OCI-LY7 (cell line): Measurements from ENCODE around the gene THAP11. TPM values are rescaled to one million over a fixed set of nuclear protein-coding genes. Genes with fewer than 3 reads are reported as not detected.

Source experiments
- BruUV-seq: library from RNA; stranded (reverse); fragments of 400-500 nt; replicated peaks from 2 replicates; lab custom pipeline; 2021; lab: Mats Ljungman, UMichigan
- CTCF ChIA-PET: fragments of 300-600 bp; sonication (Branson Sonifier 250); formaldehyde crosslinking; loops from one replicate; lab custom pipeline; 2022; ENCODE audit warnings: antibody characterized with exemption; ENCODE audit not compliant: unreplicated experiment; lab: Charles Lee
- POLR2A ChIA-PET: fragments of 300-600 bp; sonication (Branson Sonifier 250); formaldehyde crosslinking; loops from one replicate; lab custom pipeline; 2022; ENCODE audit warnings: antibody characterized with exemption; lab: Charles Lee
- DNase-seq: peaks from one replicate; pipeline ENCODE4 v3.0.0-alpha.2; 2015; ENCODE audit warnings: low spot score
- H2AFZ ChIP-seq: fragments of 200-600 bp; sonication (generic), shearing (Covaris generic); 2 replicates; pipeline ENCODE4 v1.6.1; 2014; ENCODE audit warnings: mild to moderate bottlenecking, antibody characterized with exemption, low read length, moderate library complexity
- H3K27ac ChIP-seq: fragments of 200-600 bp; sonication (generic); 2 replicates; pipeline ENCODE4 v1.5.1; 2014; ENCODE audit warnings: mixed run types, low read depth, mild to moderate bottlenecking, moderate library complexity, low read length, inconsistent platforms; ENCODE audit not compliant: poor library complexity, severe bottlenecking
- H3K36me3 ChIP-seq: fragments of 200-600 bp; sonication (generic); 2 replicates; pipeline ENCODE4 v1.6.1; 2014; ENCODE audit warnings: mild to moderate bottlenecking, antibody characterized with exemption, low read length, moderate library complexity, mixed read lengths; ENCODE audit not compliant: insufficient read depth
- H3K4me1 ChIP-seq: fragments of 200-600 bp; sonication (generic); 2 replicates; pipeline ENCODE4 v1.5.1; 2014; ENCODE audit warnings: mild to moderate bottlenecking, low read length; ENCODE audit not compliant: insufficient read depth, poor library complexity, severe bottlenecking
- H3K4me2 ChIP-seq: fragments of 200-600 bp; sonication (generic); 2 replicates; pipeline ENCODE4 v1.6.1; 2014; ENCODE audit warnings: mild to moderate bottlenecking, low read length
- H3K4me3 ChIP-seq: fragments of 200-600 bp; sonication (generic); 2 replicates; pipeline ENCODE4 v1.5.1; 2014; ENCODE audit warnings: mild to moderate bottlenecking, low read depth, low read length; ENCODE audit not compliant: poor library complexity, severe bottlenecking
- H3K79me2 ChIP-seq: fragments of 200-600 bp; sonication (generic); 2 replicates; pipeline ENCODE4 v1.6.1; 2016; ENCODE audit warnings: low read depth, mild to moderate bottlenecking, low read length, moderate library complexity, mixed read lengths; ENCODE audit not compliant: insufficient read depth
- H3K9me2 ChIP-seq: fragments of 200-600 bp; sonication (generic); 2 replicates; pipeline ENCODE4 v1.6.1; 2016; ENCODE audit warnings: mild to moderate bottlenecking, low read length, mixed read lengths; ENCODE audit not compliant: insufficient read depth
- H3K9me3 ChIP-seq: fragments of 200-600 bp; sonication (generic); 2 replicates; pipeline ENCODE4 v1.6.1; 2014; ENCODE audit warnings: mild to moderate bottlenecking, mixed run types, low read length, mixed read lengths
- H4K20me1 ChIP-seq: fragments of 200-600 bp; sonication (generic); 2 replicates; pipeline ENCODE4 v1.6.1; 2014; ENCODE audit warnings: mild to moderate bottlenecking, antibody characterized with exemption, low read length, moderate library complexity, mixed read lengths; ENCODE audit not compliant: insufficient read depth
- CTCF ChIP-seq: fragments of 200-600 bp; sonication (generic); conservative IDR thresholded peaks from 2 replicates; pipeline ENCODE4 v1.5.1; 2014; ENCODE audit warnings: mild to moderate bottlenecking, antibody characterized with exemption, low read length, moderate library complexity, mixed read lengths
- EZH2phosphoT487 ChIP-seq: fragments of 200-600 bp; sonication (generic); IDR thresholded peaks from 2 replicates; pipeline ENCODE4 v1.6.1; 2018; ENCODE audit warnings: low read depth, borderline replicate concordance, mild to moderate bottlenecking, mixed run types, antibody characterized with exemption, low read length, moderate library complexity, mixed read lengths
- intact Hi-C: fragments of 100-400 bp; cut with micrococcal nuclease; formaldehyde crosslinking; loops from one replicate; pipeline ENCODE4 v1.10.0; 2022; ENCODE audit not compliant: unreplicated experiment
- total RNA-seq, 2 experiments: library from RNA; depleted of rRNA in 1 of 2; stranded (reverse); fragments of >200 nt in 1 of 2; shearing (Covaris generic) in 1 of 2; gene quantifications; 2 replicates each; pipeline ENCODE4 v1.2.3, GENCODE V29; 2014 to 2022

THAP11 gene
- total RNA-seq, 2 experiments from 2014 or later = 39.5 to 66.3 TPM

GRCh38 chr16:67872631-67873434 lies 30.7 kb downstream of the THAP11 start, which contains the start of gene EDC4:
TSS of gene EDC4 (plus strand) at chr16:67873052. CDS start at chr16:67873262, 210 bp downstream.
- TF ChIP-seq EZH2phosphoT487 = no peak
- no peak for TF ChIP-seq CTCF
- H3K9me2 ChIP-seq = no peaks in the 10 kb centered on the region
- H3K36me3 ChIP-seq = peaks cover 68% of the 10 kb centered on the region
- CTCF ChIA-PET = interaction anchor here (0.6 kb wide), 1 partner anchor 25 kb away, joined by 3 read pairs; no protein-coding TSS in a partner anchor
- peak within 1 kb of the TSS; percentile 48 for H3K27ac ChIP-seq
- peaks cover 29% of the 10 kb centered on the region for H3K79me2 ChIP-seq
- H4K20me1 ChIP-seq = no peaks in the 10 kb centered on the region
- H2AFZ ChIP-seq = peak within 1 kb of the TSS; percentile 66; the same call in 1 of the 2 replicates
- peaks cover 23% of the 10 kb centered on the region for H3K4me1 ChIP-seq
- no TSS peak for BruUV-seq
- peak within 1 kb of the TSS; percentile 95 for H3K4me3 ChIP-seq
- intact Hi-C loops = loop anchor here (1.0 kb wide), 1 partner anchor 27 kb away; the partner anchor contains the start of gene NUTF2
- H3K9me3 ChIP-seq = no peaks in the 10 kb centered on the region
- DNase-seq = peak; percentile 87
- H3K4me2 ChIP-seq = peak within 1 kb of the TSS; percentile 83
- POLR2A ChIA-PET = interaction anchor here (0.6 to 1.2 kb wide), 2 partner anchors 10 to 139 kb away, joined by 3 to 4 read pairs; no protein-coding TSS in a partner anchor

GRCh38 chr16:67873435-67874370 lies 31.6 kb downstream of the THAP11 start:
- TF ChIP-seq EZH2phosphoT487 = no peak
- no peak for TF ChIP-seq CTCF
- no peaks in the 10 kb centered on the region for H3K9me3 ChIP-seq
- CTCF ChIA-PET = interaction anchor here (0.6 to 1.3 kb wide), 2 partner anchors 26 to 30 kb away, joined by 3 read pairs; no protein-coding TSS in a partner anchor
- H3K27ac ChIP-seq = peak overlapping the region; percentile 48
- POLR2A ChIA-PET = interaction anchor here (0.6 to 1.2 kb wide), 4 partner anchors 11 to 138 kb away, joined by 3 to 4 read pairs (median 4); no protein-coding TSS in a partner anchor
- peak overlapping the region; percentile 95 for H3K4me3 ChIP-seq
- peak overlapping the region; percentile 66; the same call in 1 of the 2 replicates for H2AFZ ChIP-seq
- peaks cover 29% of the 10 kb centered on the region for H3K79me2 ChIP-seq
- peak; percentile 20 for DNase-seq
- peaks cover 23% of the 10 kb centered on the region for H3K4me1 ChIP-seq
- BruUV-seq = TSS peak; percentile 12
- H3K9me2 ChIP-seq = no peaks in the 10 kb centered on the region
- no peaks in the 10 kb centered on the region for H4K20me1 ChIP-seq
- H3K36me3 ChIP-seq = peaks cover 68% of the 10 kb centered on the region
- intact Hi-C loops = no loop called here
- peak overlapping the region; percentile 83 for H3K4me2 ChIP-seq
